ENCODE results near the gene CFAP20DC. TPM values are rescaled to one million over a fixed set of nuclear protein-coding genes. Genes with fewer than 3 reads are reported as not detected.

CFAP20DC gene
- total RNA-seq, 2 experiments from 2014 or later: 1.4 to 1.8 TPM

- ATAC-seq (ENCODE audit: low read depth) (no peak), DNase-seq (no peak)
- Mint-ChIP-seq H3K4me3 (no peak overlapping the region), H3K27me3 (peaks cover 4% of the 10 kb centered on the region), H3K36me3 (no peaks in the 10 kb centered on the region), H3K27ac (no peak overlapping the region), H3K9me3 (peaks cover 5% of the 10 kb centered on the region), H3K4me1 (no peaks in the 10 kb centered on the region)
- POLR2A ChIA-PET: no interaction called here
Observed at GRCh38 chr3:58784888-58785287, 264.9 kb downstream of the CFAP20DC start.

GRCh38 chr3:58784425-58784824, 265.4 kb downstream of the CFAP20DC start:
- Mint-ChIP-seq H3K27ac (no peak overlapping the region), H3K27me3 (peaks cover 4% of the 10 kb centered on the region), H3K4me3 (no peak overlapping the region), H3K9me3 (peaks cover 9% of the 10 kb centered on the region), H3K4me1 (no peaks in the 10 kb centered on the region), H3K36me3 (peaks cover 1% of the 10 kb centered on the region)
- no peak for ATAC-seq (ENCODE audit: low read depth)
- POLR2A ChIA-PET: no interaction called here
- DNase-seq: no peak

GRCh38 chr3:58783845-58784244, 266.0 kb downstream of the CFAP20DC start:
- Mint-ChIP-seq H3K27ac (no peak overlapping the region), H3K9me3 (peaks cover 13% of the 10 kb centered on the region), H3K36me3 (peaks cover 1% of the 10 kb centered on the region), H3K4me3 (no peak overlapping the region), H3K4me1 (no peaks in the 10 kb centered on the region), H3K27me3 (peaks cover 4% of the 10 kb centered on the region)
- ATAC-seq (ENCODE audit: low read depth) (no peak), DNase-seq (no peak)
- POLR2A ChIA-PET: no interaction called here

- Mint-ChIP-seq H3K27me3 (no peaks in the 10 kb centered on the region), H3K9me3 (peaks cover 18% of the 10 kb centered on the region), H3K36me3 (peaks cover 1% of the 10 kb centered on the region), H3K4me1 (no peaks in the 10 kb centered on the region), H3K4me3 (no peak overlapping the region), H3K27ac (no peak overlapping the region)
- DNase-seq (no peak), ATAC-seq (ENCODE audit: low read depth) (no peak)
- POLR2A ChIA-PET: no interaction called here
Observed at GRCh38 chr3:58779934-58780333, 269.9 kb downstream of the CFAP20DC start.

GRCh38 chr3:58776231-58776630, 273.6 kb downstream of the CFAP20DC start:
- DNase-seq (no peak), ATAC-seq (ENCODE audit: low read depth) (no peak)
- Mint-ChIP-seq H3K9me3 (peaks cover 18% of the 10 kb centered on the region), H3K27me3 (no peaks in the 10 kb centered on the region), H3K27ac (no peak overlapping the region), H3K4me1 (no peaks in the 10 kb centered on the region), H3K4me3 (no peak overlapping the region), H3K36me3 (peaks cover 1% of the 10 kb centered on the region)
- POLR2A ChIA-PET: no interaction called here

GRCh38 chr3:58772462-58772861, 277.4 kb downstream of the CFAP20DC start:
- no peak overlapping the region for H3K4me3 Mint-ChIP-seq
- no peaks in the 10 kb centered on the region for H3K27me3 Mint-ChIP-seq
- no peak overlapping the region for H3K27ac Mint-ChIP-seq
- ATAC-seq (ENCODE audit: low read depth) (no peak), DNase-seq (no peak)
- H3K36me3 Mint-ChIP-seq: no peaks in the 10 kb centered on the region
- POLR2A ChIA-PET: no interaction called here
- peaks cover 8% of the 10 kb centered on the region for H3K9me3 Mint-ChIP-seq
- no peaks in the 10 kb centered on the region for H3K4me1 Mint-ChIP-seq

GRCh38 chr3:58769065-58769464, 280.8 kb downstream of the CFAP20DC start:
- POLR2A ChIA-PET: no interaction called here

GRCh38 chr3:58766587-58767282, 283.1 kb downstream of the CFAP20DC start:
- Mint-ChIP-seq H3K36me3 (no peaks in the 10 kb centered on the region), H3K27me3 (no peaks in the 10 kb centered on the region), H3K27ac (no peak overlapping the region), H3K4me3 (no peak overlapping the region), H3K4me1 (no peaks in the 10 kb centered on the region), H3K9me3 (peaks cover 6% of the 10 kb centered on the region)
- DNase-seq (no peak), ATAC-seq (ENCODE audit: low read depth) (no peak)
- POLR2A ChIA-PET: no interaction called here

More at GRCh38 chr3:58769065-58769464, 280.8 kb downstream of the CFAP20DC start:
- Mint-ChIP-seq H3K4me1 (no peaks in the 10 kb centered on the region), H3K36me3 (no peaks in the 10 kb centered on the region), H3K27ac (no peak overlapping the region), H3K27me3 (no peaks in the 10 kb centered on the region), H3K9me3 (peaks cover 6% of the 10 kb centered on the region), H3K4me3 (no peak overlapping the region)
- ATAC-seq (ENCODE audit: low read depth) (no peak), DNase-seq (no peak)

GRCh38 chr3:58755150-58755549, 294.7 kb downstream of the CFAP20DC start:
- Mint-ChIP-seq H3K27me3 (no peaks in the 10 kb centered on the region), H3K9me3 (no peaks in the 10 kb centered on the region), H3K4me1 (no peaks in the 10 kb centered on the region), H3K27ac (no peak overlapping the region), H3K4me3 (no peak overlapping the region), H3K36me3 (no peaks in the 10 kb centered on the region)
- ATAC-seq (ENCODE audit: low read depth) (no peak), DNase-seq (no peak)
- POLR2A ChIA-PET: no interaction called here

- ATAC-seq (ENCODE audit: low read depth) (no peak), DNase-seq (no peak)
- no peak overlapping the region for H3K27ac Mint-ChIP-seq
- no peaks in the 10 kb centered on the region for H3K4me1 Mint-ChIP-seq
- POLR2A ChIA-PET: no interaction called here
- H3K4me3 Mint-ChIP-seq: no peak overlapping the region
- H3K9me3 Mint-ChIP-seq: no peaks in the 10 kb centered on the region
- no peaks in the 10 kb centered on the region for H3K27me3 Mint-ChIP-seq
- no peaks in the 10 kb centered on the region for H3K36me3 Mint-ChIP-seq
Observed at GRCh38 chr3:58754074-58754473, 295.8 kb downstream of the CFAP20DC start.

- Mint-ChIP-seq H3K9me3 (no peaks in the 10 kb centered on the region), H3K36me3 (no peaks in the 10 kb centered on the region), H3K27me3 (no peaks in the 10 kb centered on the region), H3K4me1 (no peaks in the 10 kb centered on the region), H3K4me3 (no peak overlapping the region), H3K27ac (no peak overlapping the region)
- POLR2A ChIA-PET: no interaction called here
- ATAC-seq (ENCODE audit: low read depth) (no peak), DNase-seq (no peak)
Observed at GRCh38 chr3:58751882-58752567, 297.8 kb downstream of the CFAP20DC start.

- H3K4me3 Mint-ChIP-seq: no peak overlapping the region
- no peaks in the 10 kb centered on the region for H3K9me3 Mint-ChIP-seq
- H3K36me3 Mint-ChIP-seq: no peaks in the 10 kb centered on the region
- no peak overlapping the region for H3K27ac Mint-ChIP-seq
- DNase-seq (no peak), ATAC-seq (ENCODE audit: low read depth) (no peak)
- POLR2A ChIA-PET: no interaction called here
- H3K27me3 Mint-ChIP-seq: no peaks in the 10 kb centered on the region
- no peaks in the 10 kb centered on the region for H3K4me1 Mint-ChIP-seq
Observed at GRCh38 chr3:58751235-58751634, 298.6 kb downstream of the CFAP20DC start.

- Mint-ChIP-seq H3K4me3 (no peak overlapping the region), H3K4me1 (no peaks in the 10 kb centered on the region), H3K9me3 (no peaks in the 10 kb centered on the region), H3K27ac (no peak overlapping the region), H3K27me3 (no peaks in the 10 kb centered on the region), H3K36me3 (no peaks in the 10 kb centered on the region)
- POLR2A ChIA-PET: no interaction called here
- no peak for DNase-seq
- ATAC-seq (ENCODE audit: low read depth): no peak
Observed at GRCh38 chr3:58749948-58750347, 299.9 kb downstream of the CFAP20DC start.

GRCh38 chr3:58748024-58748423, 301.8 kb downstream of the CFAP20DC start:
- H3K9me3 Mint-ChIP-seq: no peaks in the 10 kb centered on the region
- no peaks in the 10 kb centered on the region for H3K27me3 Mint-ChIP-seq
- no peak overlapping the region for H3K27ac Mint-ChIP-seq
- POLR2A ChIA-PET: no interaction called here
- no peaks in the 10 kb centered on the region for H3K36me3 Mint-ChIP-seq
- no peak overlapping the region for H3K4me3 Mint-ChIP-seq
- no peak for ATAC-seq (ENCODE audit: low read depth)
- H3K4me1 Mint-ChIP-seq: no peaks in the 10 kb centered on the region
- DNase-seq: no peak
